Aorta (tissue), 5 donors: ENCODE measurements around the gene CYTH3. TPM values are rescaled to one million over a fixed set of nuclear protein-coding genes. Genes with fewer than 3 reads are reported as not detected.
"Not testable (repeated sequence)": the region's sequence is repeated elsewhere in the genome, so short reads cannot be mapped to it uniquely, and the experiment has no call there.

Experiments
- ATAC-seq: fragments of 200-7000 bp; cut with Tn5 transposase; one replicate; pipeline ENCODE4 v1.9.1; 2022; ENCODE audit warnings: moderate library complexity; ENCODE audit not compliant: low FRiP score
- DNase-seq, 2 donors: peaks; one replicate each; pipeline ENCODE4 v3.0.0-alpha.2; 2020
- H3K27ac ChIP-seq, 2 donors: one replicate each; pipeline ENCODE4 v1.5.1; 2013; ENCODE audit warnings: low read length in 2 of 2, mild to moderate bottlenecking in 2 of 2, moderate library complexity in 2 of 2, control low read depth in 1 of 2, inconsistent platforms in 1 of 2, low read depth in 1 of 2
- H3K27me3 ChIP-seq, 2 donors: one replicate each; pipeline ENCODE4 v1.6.1; 2013; ENCODE audit warnings: control low read depth in 1 of 2, low read length in 1 of 2, mild to moderate bottlenecking in 1 of 2, moderate library complexity in 1 of 2; ENCODE audit not compliant: insufficient read depth in 2 of 2, control insufficient read depth in 1 of 2
- H3K36me3 ChIP-seq, 2 donors: one replicate each; pipeline ENCODE4 v1.6.1; 2013; ENCODE audit warnings: control low read depth in 1 of 2, low read length in 1 of 2, mild to moderate bottlenecking in 1 of 2; ENCODE audit not compliant: insufficient read depth in 2 of 2, control insufficient read depth in 1 of 2
- H3K4me1 ChIP-seq, 2 donors: one replicate each; pipeline ENCODE4 v1.6.1; 2013; ENCODE audit warnings: low read length in 2 of 2, control low read depth in 1 of 2, mild to moderate bottlenecking in 1 of 2, moderate library complexity in 1 of 2; ENCODE audit not compliant: insufficient read depth in 2 of 2, control insufficient read depth in 1 of 2
- H3K4me3 ChIP-seq, 2 donors: one replicate each; pipeline ENCODE4 v1.5.1; 2013; ENCODE audit warnings: low read length in 2 of 2, control low read depth in 1 of 2, mild to moderate bottlenecking in 1 of 2
- H3K9me3 ChIP-seq: one replicate; pipeline ENCODE4 v1.6.1; 2013; ENCODE audit warnings: mild to moderate bottlenecking, low read length; ENCODE audit not compliant: control insufficient read depth
- WGBS, 2 donors: extraction: QIAGEN DNeasy Blood & Tissue Kit; methylation state at CpG; one replicate each; pipeline ENCODE4 v1.1.7; 2013; 5-methylcytosine and 5-hydroxymethylcytosine counted together
- intact Hi-C, 2 donors: fragments of 100-400 bp; cut with DNase I; formaldehyde crosslinking; loops; one replicate each; pipeline versions ENCODE4 v1.14.2 to v1.15.0; 2022
- polyA plus RNA-seq, 2 donors: library from polyadenylated mRNA; stranded (reverse); fragments of 200-250 nt; gene quantifications; one replicate each; pipeline ENCODE4 v1.2.3, GENCODE V29; 2013
- total RNA-seq, 2 donors: library from RNA; stranded (reverse); fragmentation: NEBNext Ultra II Directional; extraction: Animal tissue kit (Norgen Biotek cat#: 25700); gene quantifications; one replicate each; pipeline ENCODE4 v1.2.1, GENCODE V29; 2021
- donor health status: healthy with polysubstance abuse.
- donor health status: Bipolar disorder and iron deficiency.
- donor health status: DM: no; HTN: no; CAD: no.
- donor health status: DM: no; HTN: no; CAD: no.
- donor health status: DM: yes; HTN: yes; CAD: no.

Gene CYTH3
- total and polyA plus RNA-seq, 4 donors = 20.2 to 63.7 (median 49.0) TPM

DNA sequence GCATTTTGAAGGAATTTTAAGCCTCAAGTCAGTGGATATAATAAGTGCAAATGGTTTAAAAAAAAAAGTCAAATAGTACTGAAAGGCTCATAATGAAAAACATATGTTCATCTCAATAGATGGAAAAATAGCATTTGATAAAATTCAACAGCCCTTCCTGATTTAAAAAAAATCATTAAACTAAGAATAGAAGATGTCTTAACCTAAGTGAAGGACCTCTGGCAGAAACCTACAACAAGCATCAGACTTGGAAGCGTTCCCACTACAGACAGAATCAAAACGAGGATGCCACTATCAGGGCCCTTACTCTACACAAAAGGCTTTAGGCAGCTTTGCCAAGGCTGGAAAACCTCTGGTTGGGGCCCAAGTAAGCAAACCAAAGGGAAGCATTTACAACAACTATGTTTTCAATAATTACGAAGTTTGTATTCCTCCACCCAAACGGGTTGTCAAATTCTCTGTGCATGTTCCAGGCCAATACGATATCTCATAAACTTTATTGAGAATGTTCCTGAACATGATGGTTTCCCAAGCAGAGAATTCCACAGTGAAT, 45.1 kb downstream of the CYTH3 start:
- Histone ChIP-seq H3K27ac (peak overlapping the region; percentile 47 to 74), H3K4me3 (no peak overlapping the region), H3K9me3 (no peaks in the 10 kb centered on the region), H3K4me1 (peaks cover 3 to 5% of the 10 kb centered on the region in 2 donors), H3K27me3 (no peaks in the 10 kb centered on the region), H3K36me3 (no peaks in the 10 kb centered on the region)
- intact Hi-C loops = loop anchor here (5.0 to 10.0 kb wide), 2 partner anchors 35 to 53 kb away; no protein-coding TSS in a partner anchor
- ATAC-seq = peak; percentile 20
- no peak for DNase-seq
- 3 to 12% methylated on average over 5 of the region's 5 CpGs for WGBS, 2 donors

- Histone ChIP-seq H3K27me3 (no peaks in the 10 kb centered on the region), H3K4me3 (no peak overlapping the region), H3K27ac (peak overlapping the region in 1 of 2 donors; percentile 32), H3K9me3 (no peaks in the 10 kb centered on the region), H3K4me1 (peaks cover 3 to 5% of the 10 kb centered on the region in 2 donors), H3K36me3 (no peaks in the 10 kb centered on the region)
- no peak for ATAC-seq
- intact Hi-C loops = loop anchor here (5.0 to 10.0 kb wide), 2 partner anchors 36 to 51 kb away; no protein-coding TSS in a partner anchor
- WGBS, 2 donors = 23 to 27% methylated on average over 3 of the region's 3 CpGs
- no peak for DNase-seq
Measured at GRCh38 chr7:6226194-6226799, 46.1 kb downstream of the CYTH3 start.

- H3K36me3 ChIP-seq, H3K9me3 ChIP-seq, DNase-seq, H3K27me3 ChIP-seq, ATAC-seq, H3K4me3 ChIP-seq, H3K27ac ChIP-seq: not testable (repeated sequence)
- 66 to 71% methylated on average over 4 of the region's 4 CpGs for WGBS, 2 donors
- intact Hi-C loops = loop anchor here in 1 of 2 donors (10.0 kb wide), 1 partner anchor 49 kb away; no protein-coding TSS in a partner anchor
- peaks cover 3 to 11% of the 10 kb centered on the region in 2 donors for H3K4me1 ChIP-seq
Measured at GRCh38 chr7:6223411-6223810, 49.0 kb downstream of the CYTH3 start.

DNA sequence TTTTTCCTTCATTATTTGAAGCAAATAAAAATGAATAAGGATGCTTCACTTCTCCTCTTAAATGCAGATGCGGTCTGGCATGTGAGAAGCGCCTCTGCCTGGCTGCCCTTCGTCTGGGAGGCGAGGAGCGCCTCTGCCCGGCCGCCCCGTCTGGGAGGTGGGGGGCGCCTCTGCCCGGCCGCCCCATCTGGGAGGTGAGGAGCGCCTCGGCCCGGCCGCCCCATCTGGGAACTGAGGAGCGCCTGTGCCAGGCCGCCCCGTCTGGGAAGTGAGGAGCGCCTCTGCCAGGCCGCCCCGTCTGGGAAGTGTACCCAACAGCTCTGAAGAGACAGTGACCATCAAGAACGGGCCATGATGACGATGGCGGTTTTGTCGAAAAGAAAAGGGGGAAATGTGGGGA, 49.4 kb downstream of the CYTH3 start:
- intact Hi-C loops = loop anchor here in 1 of 2 donors (10.0 kb wide), 1 partner anchor 48 kb away; no protein-coding TSS in a partner anchor
- DNase-seq, H3K27ac ChIP-seq, H3K4me3 ChIP-seq, H3K27me3 ChIP-seq, H3K9me3 ChIP-seq, H3K36me3 ChIP-seq, ATAC-seq: not testable (repeated sequence)
- peaks cover 3 to 15% of the 10 kb centered on the region in 2 donors for H3K4me1 ChIP-seq
- 96 to 97% methylated on average over 22 to 23 of the region's 25 CpGs for WGBS, 2 donors

DNA sequence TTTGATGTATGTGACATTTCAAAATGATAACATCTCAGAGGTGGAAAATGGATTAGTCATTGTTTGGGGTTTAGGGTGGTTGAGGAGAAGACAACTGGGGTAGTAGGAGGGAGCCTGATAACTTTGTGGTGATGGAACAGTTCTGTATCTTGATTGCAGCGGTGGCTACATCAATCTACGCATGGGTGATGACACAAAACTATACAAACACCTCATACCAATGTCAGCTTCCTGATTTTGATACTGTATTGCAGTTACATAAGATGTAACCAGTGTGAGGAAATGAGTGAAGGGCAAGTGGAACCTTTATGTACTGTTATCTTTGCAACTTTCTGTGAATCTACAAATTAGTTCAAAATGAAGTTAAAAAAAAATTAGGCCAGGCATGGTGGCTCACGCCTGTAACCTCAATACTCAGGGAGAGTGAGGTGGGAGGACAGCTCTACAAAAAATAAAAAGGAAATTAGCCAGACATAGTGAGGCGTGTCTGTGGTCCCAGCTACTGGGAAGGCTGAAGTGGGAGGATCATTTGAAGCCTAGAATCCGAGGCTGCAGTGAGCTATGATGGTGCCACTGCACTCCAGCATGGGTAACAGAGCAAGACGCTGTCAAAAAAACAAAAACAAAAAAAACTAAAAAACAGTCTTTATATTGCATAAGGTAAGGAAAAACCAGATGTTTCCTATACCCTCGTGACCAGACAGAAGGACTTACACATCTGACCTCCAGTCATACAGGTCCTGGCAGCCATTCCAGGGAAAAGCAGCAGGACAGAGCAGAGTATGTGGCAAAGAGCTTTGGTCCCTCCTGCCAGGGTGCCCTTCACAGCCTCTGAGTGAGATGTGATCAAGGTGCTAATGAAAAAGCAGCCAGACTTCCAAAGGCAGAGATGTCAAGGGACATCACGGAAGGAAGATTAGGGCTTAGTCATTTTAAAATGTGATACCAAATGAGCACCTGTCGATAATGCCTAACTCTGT, 50.8 kb downstream of the CYTH3 start:
- Histone ChIP-seq H3K27ac (peak overlapping the region in 1 of 2 donors; percentile 23), H3K36me3 (no peaks in the 10 kb centered on the region), H3K4me1 (peaks cover 3 to 11% of the 10 kb centered on the region in 2 donors), H3K9me3 (no peaks in the 10 kb centered on the region), H3K27me3 (no peaks in the 10 kb centered on the region), H3K4me3 (no peak overlapping the region)
- no peak for ATAC-seq
- WGBS, 2 donors = 83 to 86% methylated on average over 9 of the region's 9 CpGs
- no peak for DNase-seq
- intact Hi-C loops = loop anchor here in 1 of 2 donors (10.0 kb wide), 1 partner anchor 47 kb away; no protein-coding TSS in a partner anchor

- no peaks in the 10 kb centered on the region for H3K9me3 ChIP-seq
- H3K27ac ChIP-seq = peak overlapping the region in 1 of 2 donors; percentile 80
- no peak for DNase-seq
- H3K27me3 ChIP-seq = no peaks in the 10 kb centered on the region
- peaks cover 0 to 11% of the 10 kb centered on the region in 2 donors for H3K4me1 ChIP-seq
- H3K4me3 ChIP-seq = no peak overlapping the region
- no peak for ATAC-seq
- WGBS, 2 donors = 21% methylated on average over 3 of the region's 3 CpGs
- no peaks in the 10 kb centered on the region for H3K36me3 ChIP-seq
- intact Hi-C loops = no loop called here
Measured at GRCh38 chr7:6218329-6218728, 54.1 kb downstream of the CYTH3 start.

DNA sequence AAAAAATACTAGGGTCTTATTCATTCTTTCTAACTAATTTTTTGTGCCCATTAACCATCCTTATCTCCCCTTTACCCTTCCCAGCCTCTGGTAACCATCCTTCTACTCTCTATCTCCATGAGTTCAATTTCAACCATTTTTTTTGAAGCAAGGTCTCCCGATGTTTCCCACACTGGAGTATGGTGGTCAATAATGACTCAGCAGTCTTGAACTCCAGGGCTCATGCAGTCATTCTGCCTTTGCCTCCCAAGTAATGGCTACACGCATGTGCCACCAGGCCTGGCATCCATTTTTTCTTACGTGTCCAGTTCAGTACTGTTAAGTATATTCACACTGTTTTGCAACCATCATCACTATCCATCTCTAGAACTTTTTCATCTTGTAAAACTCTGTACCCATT, 60.4 kb downstream of the CYTH3 start:
- no peaks in the 10 kb centered on the region for H3K27me3 ChIP-seq
- peaks cover 7 to 8% of the 10 kb centered on the region in 2 donors for H3K4me1 ChIP-seq
- ATAC-seq = no peak
- 95 to 97% methylated on average over 3 of the region's 3 CpGs for WGBS, 2 donors
- H3K9me3 ChIP-seq = no peaks in the 10 kb centered on the region
- intact Hi-C loops = no loop called here
- no peak overlapping the region for H3K4me3 ChIP-seq
- H3K27ac ChIP-seq = no peak overlapping the region
- no peak for DNase-seq
- no peaks in the 10 kb centered on the region for H3K36me3 ChIP-seq

- H3K36me3 ChIP-seq = no peaks in the 10 kb centered on the region
- WGBS, 2 donors = 72 to 79% methylated on average over 7 of the region's 7 CpGs
- no peak for ATAC-seq
- H3K4me3 ChIP-seq = no peak overlapping the region
- H3K27me3 ChIP-seq = no peaks in the 10 kb centered on the region
- H3K27ac ChIP-seq = no peak overlapping the region
- H3K4me1 ChIP-seq = peaks cover 11 to 13% of the 10 kb centered on the region in 2 donors
- intact Hi-C loops = no loop called here
- no peak for DNase-seq
- H3K9me3 ChIP-seq = no peaks in the 10 kb centered on the region
Measured at GRCh38 chr7:6210621-6211372, 61.6 kb downstream of the CYTH3 start.
